ENCODE measurements around the gene ANKRD33B.

GRCh38 chr5:10652606-10653005 lies 88.7 kb downstream of the ANKRD33B start:
- TF ChIP-seq, protein P1, sequence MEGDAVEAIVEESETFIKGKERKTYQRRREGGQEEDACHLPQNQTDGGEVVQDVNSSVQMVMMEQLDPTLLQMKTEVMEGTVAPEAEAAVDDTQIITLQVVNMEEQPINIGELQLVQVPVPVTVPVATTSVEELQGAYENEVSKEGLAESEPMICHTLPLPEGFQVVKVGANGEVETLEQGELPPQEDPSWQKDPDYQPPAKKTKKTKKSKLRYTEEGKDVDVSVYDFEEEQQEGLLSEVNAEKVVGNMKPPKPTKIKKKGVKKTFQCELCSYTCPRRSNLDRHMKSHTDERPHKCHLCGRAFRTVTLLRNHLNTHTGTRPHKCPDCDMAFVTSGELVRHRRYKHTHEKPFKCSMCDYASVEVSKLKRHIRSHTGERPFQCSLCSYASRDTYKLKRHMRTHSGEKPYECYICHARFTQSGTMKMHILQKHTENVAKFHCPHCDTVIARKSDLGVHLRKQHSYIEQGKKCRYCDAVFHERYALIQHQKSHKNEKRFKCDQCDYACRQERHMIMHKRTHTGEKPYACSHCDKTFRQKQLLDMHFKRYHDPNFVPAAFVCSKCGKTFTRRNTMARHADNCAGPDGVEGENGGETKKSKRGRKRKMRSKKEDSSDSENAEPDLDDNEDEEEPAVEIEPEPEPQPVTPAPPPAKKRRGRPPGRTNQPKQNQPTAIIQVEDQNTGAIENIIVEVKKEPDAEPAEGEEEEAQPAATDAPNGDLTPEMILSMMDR (IDR thresholded peaks at IDR 0.05) = no peak
- no peak for TF ChIP-seq POLR2AphosphoS5 (IDR thresholded peaks at IDR 0.05; ENCODE audit: insufficient read depth in 1 of 2, low read depth in 1 of 2)

Measured in vagina (tissue), 2 donors.